PC-9 (cell line): ENCODE results near the gene RNF144A. TPM values are rescaled to one million over a fixed set of nuclear protein-coding genes. Genes with fewer than 3 reads are reported as not detected.
A peak's percentile ranks its signal among the peaks of the same experiment; 100 is the strongest.

Source experiments
- BruUV-seq: library from RNA; stranded (reverse); fragments of 400-500 nt; replicated peaks from 2 replicates; lab custom pipeline; 2021; lab: Mats Ljungman, UMichigan
- CTCF ChIA-PET: fragments of 300-600 bp; sonication (Branson Sonifier 250); formaldehyde crosslinking; loops from one replicate; lab custom pipeline; 2022; ENCODE audit warnings: antibody characterized with exemption; lab: Charles Lee
- POLR2A ChIA-PET: fragments of 300-600 bp; sonication (Branson Sonifier 250); formaldehyde crosslinking; loops from one replicate; lab custom pipeline; 2022; ENCODE audit warnings: antibody characterized with exemption; ENCODE audit not compliant: unreplicated experiment; lab: Charles Lee
- DNase-seq, 2 experiments: peaks; one replicate each; pipeline versions ENCODE4 v3.0.0 to v3.0.0-alpha.2; 2015 to 2022; ENCODE audit warnings: mixed read lengths in 1 of 2
- H2AFZ ChIP-seq: fragments of 200-600 bp; sonication (generic); 2 replicates; pipeline ENCODE4 v1.8.1; 2017; ENCODE audit warnings: antibody characterized with exemption
- H3F3A ChIP-seq: fragments of 200-600 bp; sonication (generic); 2 replicates; pipeline ENCODE4 v1.8.1; 2017; ENCODE audit warnings: antibody characterized with exemption, mild to moderate bottlenecking, low read depth; ENCODE audit not compliant: insufficient read depth
- H3K27ac ChIP-seq: fragments of 200-600 bp; sonication (generic); 2 replicates; pipeline ENCODE4 v1.6.1; 2016; ENCODE audit warnings: mixed run types
- H3K27me3 ChIP-seq: fragments of 200-600 bp; sonication (generic); 2 replicates; pipeline ENCODE4 v1.6.1; 2016; ENCODE audit warnings: low read depth, mixed run types; ENCODE audit not compliant: insufficient read depth
- H3K36me3 ChIP-seq: fragments of 200-600 bp; sonication (generic); 2 replicates; pipeline ENCODE4 v1.6.1; 2016; ENCODE audit warnings: low read depth, mixed run types
- H3K4me1 ChIP-seq: fragments of 200-600 bp; sonication (generic); replicated peaks from 2 replicates; pipeline ENCODE4 v1.6.1; 2016; ENCODE audit warnings: mixed run types; ENCODE audit not compliant: insufficient read depth
- H3K4me2 ChIP-seq: fragments of 200-600 bp; sonication (generic); 2 replicates; pipeline ENCODE4 v1.6.1; 2017; ENCODE audit warnings: mixed run types
- H3K4me3 ChIP-seq: fragments of 200-600 bp; sonication (generic); 2 replicates; pipeline ENCODE4 v1.6.1; 2016; ENCODE audit warnings: mixed run types
- H3K79me2 ChIP-seq: fragments of 200-600 bp; sonication (generic); 2 replicates; pipeline ENCODE4 v1.6.1; 2017; ENCODE audit warnings: low read depth, mixed run types
- H3K9me2 ChIP-seq: fragments of 200-600 bp; sonication (generic); 2 replicates; pipeline ENCODE4 v1.8.1; 2017; ENCODE audit warnings: mild to moderate bottlenecking; ENCODE audit not compliant: insufficient read depth
- H3K9me3 ChIP-seq: fragments of 200-600 bp; sonication (generic); 2 replicates; pipeline ENCODE4 v1.8.1; 2016; ENCODE audit warnings: low read depth; ENCODE audit not compliant: insufficient read depth
- H4K20me1 ChIP-seq: fragments of 200-600 bp; sonication (generic); 2 replicates; pipeline ENCODE4 v1.8.1; 2017; ENCODE audit not compliant: insufficient read depth
- EZH2 ChIP-seq: fragments of 200-600 bp; sonication (generic); IDR thresholded peaks from 2 replicates; pipeline ENCODE4 v1.8.0; 2017; ENCODE audit warnings: antibody characterized with exemption, low read depth
- intact Hi-C: fragments of 100-400 bp; cut with micrococcal nuclease; formaldehyde crosslinking; loops from one replicate; pipeline ENCODE4 v1.10.0; 2022; ENCODE audit not compliant: unreplicated experiment
- total RNA-seq: library from RNA; stranded (reverse); gene quantifications from 2 replicates; pipeline ENCODE4 v1.2.3, GENCODE V29; 2021
- TF ChIP-seq, protein P1 (sequence below): fragments of 200-600 bp; sonication (generic); conservative IDR thresholded peaks from 2 replicates; pipeline ENCODE4 v1.6.1; 2017; ENCODE audit warnings: mixed run types, antibody characterized with exemption, mild to moderate bottlenecking, moderate library complexity

The RNF144A gene
- total RNA-seq, 1 experiment from 2014 or later: 0.94 TPM

DNA sequence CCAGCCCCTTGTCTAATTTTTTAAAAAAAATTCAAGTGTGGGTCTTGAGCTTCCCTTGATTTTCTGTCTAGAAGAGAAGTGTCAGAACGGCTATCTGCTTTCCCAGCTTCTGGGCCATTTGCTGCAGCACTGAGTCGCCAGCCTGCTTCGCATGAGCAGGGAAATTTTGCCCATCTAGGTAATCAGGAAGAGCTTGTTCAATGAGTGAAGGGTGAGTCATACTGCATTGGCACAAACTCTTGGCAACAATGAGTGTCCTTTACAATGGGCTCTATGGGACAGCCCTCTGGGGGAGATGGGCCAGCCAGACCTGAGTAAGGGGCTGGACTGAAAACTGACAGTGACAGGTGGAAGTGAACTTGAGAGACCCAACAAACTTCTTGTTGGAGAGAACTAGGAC is 2.4 kb upstream of the RNF144A start:
- Histone ChIP-seq H3K9me2 (no peaks in the 10 kb centered on the region), H3K9me3 (no peaks in the 10 kb centered on the region), H3K79me2 (no peaks in the 10 kb centered on the region), H4K20me1 (no peaks in the 10 kb centered on the region), H2AFZ (no peak overlapping the region), H3K27me3 (0 out of 2 replicates have a peak, but pooled peaks cover 5% of the 10 kb centered on the region), H3K27ac (no peak overlapping the region), H3F3A (no peaks in the 10 kb centered on the region), H3K4me2 (no peak overlapping the region), H3K4me3 (no peak overlapping the region), H3K4me1 (no peaks in the 10 kb centered on the region), H3K36me3 (no peaks in the 10 kb centered on the region)
- CTCF ChIA-PET: no interaction called here
- intact Hi-C loops: no loop called here
- no TSS peak for BruUV-seq
- peak in 1 of 2 experiments; percentile 75 for DNase-seq
- TF ChIP-seq, protein P1, sequence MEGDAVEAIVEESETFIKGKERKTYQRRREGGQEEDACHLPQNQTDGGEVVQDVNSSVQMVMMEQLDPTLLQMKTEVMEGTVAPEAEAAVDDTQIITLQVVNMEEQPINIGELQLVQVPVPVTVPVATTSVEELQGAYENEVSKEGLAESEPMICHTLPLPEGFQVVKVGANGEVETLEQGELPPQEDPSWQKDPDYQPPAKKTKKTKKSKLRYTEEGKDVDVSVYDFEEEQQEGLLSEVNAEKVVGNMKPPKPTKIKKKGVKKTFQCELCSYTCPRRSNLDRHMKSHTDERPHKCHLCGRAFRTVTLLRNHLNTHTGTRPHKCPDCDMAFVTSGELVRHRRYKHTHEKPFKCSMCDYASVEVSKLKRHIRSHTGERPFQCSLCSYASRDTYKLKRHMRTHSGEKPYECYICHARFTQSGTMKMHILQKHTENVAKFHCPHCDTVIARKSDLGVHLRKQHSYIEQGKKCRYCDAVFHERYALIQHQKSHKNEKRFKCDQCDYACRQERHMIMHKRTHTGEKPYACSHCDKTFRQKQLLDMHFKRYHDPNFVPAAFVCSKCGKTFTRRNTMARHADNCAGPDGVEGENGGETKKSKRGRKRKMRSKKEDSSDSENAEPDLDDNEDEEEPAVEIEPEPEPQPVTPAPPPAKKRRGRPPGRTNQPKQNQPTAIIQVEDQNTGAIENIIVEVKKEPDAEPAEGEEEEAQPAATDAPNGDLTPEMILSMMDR: no peak
- TF ChIP-seq EZH2: no peak
- POLR2A ChIA-PET: no interaction called here

GRCh38 chr2:6915399-6915798 is 1.8 kb upstream of the RNF144A start:
- Histone ChIP-seq H3K79me2 (no peaks in the 10 kb centered on the region), H3K36me3 (no peaks in the 10 kb centered on the region), H3F3A (no peaks in the 10 kb centered on the region), H4K20me1 (no peaks in the 10 kb centered on the region), H3K9me2 (no peaks in the 10 kb centered on the region), H3K27ac (no peak overlapping the region), H3K27me3 (0 out of 2 replicates have a peak, but pooled peaks cover 5% of the 10 kb centered on the region), H3K9me3 (no peaks in the 10 kb centered on the region), H2AFZ (no peak overlapping the region), H3K4me3 (no peak overlapping the region), H3K4me1 (no peaks in the 10 kb centered on the region), H3K4me2 (no peak overlapping the region)
- BruUV-seq: no TSS peak
- POLR2A ChIA-PET: no interaction called here
- CTCF ChIA-PET: no interaction called here
- intact Hi-C loops: no loop called here
- TF ChIP-seq, protein P1: no peak
- TF ChIP-seq EZH2: no peak
- no peak for DNase-seq

DNA sequence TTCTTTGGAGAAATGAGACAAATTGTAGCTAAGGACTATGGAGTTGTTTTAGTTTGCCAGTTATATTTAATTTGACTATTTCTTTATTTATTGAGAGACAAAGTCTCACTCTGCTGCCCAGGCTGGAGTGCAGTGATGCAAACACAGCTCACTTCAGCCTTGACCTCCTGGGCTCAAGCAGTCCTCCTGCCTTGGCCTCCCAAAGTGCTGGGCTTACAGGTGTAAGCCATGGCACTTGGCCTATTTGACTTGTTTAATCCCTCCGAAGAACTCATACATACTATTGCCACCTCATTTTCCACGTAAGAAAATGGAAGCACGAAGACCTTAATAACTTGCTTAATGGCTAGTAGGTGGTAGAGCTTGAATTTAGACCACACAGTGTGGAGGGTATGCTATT is 988 bp upstream of the RNF144A start:
- Histone ChIP-seq H3K36me3 (no peaks in the 10 kb centered on the region), H2AFZ (no peak overlapping the region), H3K27me3 (0 out of 2 replicates have a peak, but pooled peaks cover 1% of the 10 kb centered on the region), H3K4me1 (no peaks in the 10 kb centered on the region), H3F3A (no peaks in the 10 kb centered on the region), H3K27ac (no peak overlapping the region), H4K20me1 (no peaks in the 10 kb centered on the region), H3K79me2 (no peaks in the 10 kb centered on the region), H3K4me3 (no peak overlapping the region), H3K4me2 (no peak overlapping the region), H3K9me3 (no peaks in the 10 kb centered on the region), H3K9me2 (no peaks in the 10 kb centered on the region)
- TF ChIP-seq EZH2: no peak
- TF ChIP-seq, protein P1: no peak
- ChIA-PET POLR2A (no interaction called here), CTCF (no interaction called here)
- DNase-seq: no peak
- intact Hi-C loops: no loop called here
- BruUV-seq: no TSS peak
